HG03575 (cell line): ENCODE results near the gene UTS2R.
"Not testable (repeated sequence)": the region's sequence is repeated elsewhere in the genome, so short reads cannot be mapped to it uniquely, and the experiment has no call there.

Source experiments
- ATAC-seq: cut with Tn5 transposase; IDR thresholded peaks from one replicate; pipeline ENCODE4 v1.9.1; 2021; ENCODE audit not compliant: unreplicated experiment, insufficient number of reproducible peaks, low FRiP score; ENCODE audit errors: extremely low read depth

The UTS2R gene

GRCh38 chr17:82370471-82371332, 863 bp upstream of the UTS2R start:
- ATAC-seq, result no peak

GRCh38 chr17:82372249-82373071, 895 bp downstream of the UTS2R start:
- no peak for ATAC-seq

- ATAC-seq, result not testable (repeated sequence)
Measured at GRCh38 chr17:82373072-82373452, 1.5 kb downstream of the UTS2R start.

- no peak for ATAC-seq
Measured at GRCh38 chr17:82373731-82374625, 2.4 kb downstream of the UTS2R start.

- no peak for ATAC-seq
Measured at GRCh38 chr17:82374626-82375331, 3.2 kb downstream of the UTS2R start.

- ATAC-seq, result no peak
Measured at GRCh38 chr17:82375359-82376041, 3.9 kb downstream of the UTS2R start.

GRCh38 chr17:82376042-82376730, 4.6 kb downstream of the UTS2R start:
- no peak for ATAC-seq

- ATAC-seq, result not testable (repeated sequence)
Measured at GRCh38 chr17:82377294-82377693, 5.7 kb downstream of the UTS2R start.

GRCh38 chr17:82377924-82378740, 6.6 kb downstream of the UTS2R start:
- no peak for ATAC-seq

GRCh38 chr17:82378741-82379021, 7.1 kb downstream of the UTS2R start:
- no peak for ATAC-seq

- ATAC-seq, result no peak
Measured at GRCh38 chr17:82380860-82381702, 9.5 kb downstream of the UTS2R start.

- ATAC-seq, result not testable (repeated sequence)
Measured at GRCh38 chr17:82381703-82382009, 10.1 kb downstream of the UTS2R start.

GRCh38 chr17:82382220-82382932, 10.8 kb downstream of the UTS2R start:
- ATAC-seq, result not testable (repeated sequence)

- ATAC-seq, result no peak
Measured at GRCh38 chr17:82382933-82383255, 11.3 kb downstream of the UTS2R start.

GRCh38 chr17:82383411-82383810, 11.8 kb downstream of the UTS2R start:
- ATAC-seq, result no peak
